Endothelial cell (in vitro differentiated cells): ENCODE measurements around the gene GPR34. TPM values are rescaled to one million over a fixed set of nuclear protein-coding genes. Genes with fewer than 3 reads are reported as not detected.

Source experiments
- DNase-seq: peaks from one replicate; pipeline ENCODE4 v3.0.0; 2021; ENCODE audit warnings: low spot score
- H3K27ac Mint-ChIP-seq: one replicate; pipeline ENCODE4 v1.8.0; 2021; ENCODE audit warnings: mixed read lengths, inconsistent platforms; ENCODE audit not compliant: unreplicated experiment
- H3K27me3 Mint-ChIP-seq: one replicate; pipeline ENCODE4 v1.8.0; 2021; ENCODE audit warnings: mild to moderate bottlenecking, moderate library complexity, mixed read lengths, inconsistent platforms; ENCODE audit not compliant: unreplicated experiment
- H3K36me3 Mint-ChIP-seq: one replicate; pipeline ENCODE4 v1.8.0; 2021; ENCODE audit warnings: mild to moderate bottlenecking, low read depth, mixed read lengths, inconsistent platforms; ENCODE audit not compliant: unreplicated experiment
- H3K4me1 Mint-ChIP-seq: one replicate; pipeline ENCODE4 v1.8.0; 2021; ENCODE audit warnings: mild to moderate bottlenecking, mixed read lengths, inconsistent platforms; ENCODE audit not compliant: unreplicated experiment
- H3K4me3 Mint-ChIP-seq: one replicate; pipeline ENCODE4 v1.8.0; 2021; ENCODE audit warnings: mild to moderate bottlenecking, mixed read lengths, inconsistent platforms; ENCODE audit not compliant: unreplicated experiment
- H3K9me3 Mint-ChIP-seq: one replicate; pipeline ENCODE4 v1.8.0; 2021; ENCODE audit warnings: mixed read lengths, inconsistent platforms; ENCODE audit not compliant: unreplicated experiment
- CTCF ChIP-seq: fragments of 200-600 bp; sonication (generic); IDR thresholded peaks from one replicate; pipeline ENCODE4 v1.5.0; 2021; ENCODE audit warnings: antibody characterized with exemption; ENCODE audit not compliant: unreplicated experiment
- total RNA-seq: library from RNA; stranded (reverse); fragmentation: NEBNext Ultra II Directional; extraction: Animal tissue kit (Norgen Biotek cat#: 25700); gene quantifications from one replicate; pipeline ENCODE4 v1.2.1, GENCODE V29; 2021; ENCODE audit not compliant: unreplicated experiment

The GPR34 gene
- total RNA-seq, 1 donor from 2014 or later: not detected

- no peaks in the 10 kb centered on the region for H3K4me1 Mint-ChIP-seq
- H3K27ac Mint-ChIP-seq: no peak overlapping the region
- DNase-seq: no peak
- H3K4me3 Mint-ChIP-seq: no peak overlapping the region
- peaks cover 33% of the 10 kb centered on the region for H3K36me3 Mint-ChIP-seq
- no peaks in the 10 kb centered on the region for H3K27me3 Mint-ChIP-seq
- TF ChIP-seq CTCF: no peak
- H3K9me3 Mint-ChIP-seq: no peaks in the 10 kb centered on the region
These were observed 32.8 kb downstream of the GPR34 start for GRCh38 chrX:41721590-41721989.

- no peaks in the 10 kb centered on the region for H3K27me3 Mint-ChIP-seq
- no peaks in the 10 kb centered on the region for H3K4me1 Mint-ChIP-seq
- H3K9me3 Mint-ChIP-seq: no peaks in the 10 kb centered on the region
- H3K27ac Mint-ChIP-seq: no peak overlapping the region
- peaks cover 28% of the 10 kb centered on the region for H3K36me3 Mint-ChIP-seq
- no peak for DNase-seq
- H3K4me3 Mint-ChIP-seq: no peak overlapping the region
- no peak for TF ChIP-seq CTCF
These were observed 33.4 kb downstream of the GPR34 start for GRCh38 chrX:41722214-41722613.

- Mint-ChIP-seq H3K4me3 (no peak overlapping the region), H3K27ac (no peak overlapping the region), H3K36me3 (peaks cover 26% of the 10 kb centered on the region), H3K4me1 (no peaks in the 10 kb centered on the region), H3K9me3 (no peaks in the 10 kb centered on the region), H3K27me3 (no peaks in the 10 kb centered on the region)
- DNase-seq: no peak
- no peak for TF ChIP-seq CTCF
These were observed 34.2 kb downstream of the GPR34 start for GRCh38 chrX:41722816-41723618.

GRCh38 chrX:41723826-41724225 lies 35.1 kb downstream of the GPR34 start, which contains the start of gene GPR82:
GPR82 (plus strand) TSS chrX:41724181; CDS start chrX:41727027, 2,846 bp downstream.
- H3K4me3 Mint-ChIP-seq: no peak within 1 kb of the TSS
- H3K27ac Mint-ChIP-seq: no peak within 1 kb of the TSS
- no peaks in the 10 kb centered on the region for H3K27me3 Mint-ChIP-seq
- no peaks in the 10 kb centered on the region for H3K4me1 Mint-ChIP-seq
- no peaks in the 10 kb centered on the region for H3K9me3 Mint-ChIP-seq
- no peak for DNase-seq
- peaks cover 21% of the 10 kb centered on the region for H3K36me3 Mint-ChIP-seq
- no peak for TF ChIP-seq CTCF

GRCh38 chrX:41728125-41728524 lies 39.4 kb downstream of the GPR34 start:
- no peak overlapping the region for H3K4me3 Mint-ChIP-seq

More at GRCh38 chrX:41728125-41728524, 39.4 kb downstream of the GPR34 start:
- Mint-ChIP-seq H3K27ac (no peak overlapping the region), H3K36me3 (no peaks in the 10 kb centered on the region), H3K27me3 (no peaks in the 10 kb centered on the region), H3K4me1 (peaks cover 6% of the 10 kb centered on the region), H3K9me3 (no peaks in the 10 kb centered on the region)
- no peak for TF ChIP-seq CTCF
- DNase-seq: no peak
